NT2/D1 (cell line): Measurements from ENCODE around the gene CLCN5.

Source experiments
- SUZ12 ChIP-seq: IDR thresholded peaks from 2 replicates; pipeline ENCODE4 v1.6.1; 2011; ENCODE audit not compliant: insufficient read length, insufficient read depth; ENCODE audit errors: extremely low read depth
- YY1 ChIP-seq: IDR thresholded peaks from 2 replicates; pipeline ENCODE4 v1.6.1; 2011; ENCODE audit not compliant: insufficient read length, insufficient read depth
- ZNF274 ChIP-seq: IDR thresholded peaks from 2 replicates; pipeline ENCODE4 v1.6.1; 2011; ENCODE audit warnings: mild to moderate bottlenecking, low read depth, low read length

GRCh38 chrX:50099331-50099730 is 176.9 kb downstream of the CLCN5 start:
- TF ChIP-seq YY1 (no peak), ZNF274 (no peak), SUZ12 (no peak)
